T1000 (cell line): ENCODE data around the gene TUSC1.
"Not testable (repeated sequence)": the region's sequence is repeated elsewhere in the genome, so short reads cannot be mapped to it uniquely, and the experiment has no call there.

ENCODE experiments used
- DNase-seq: peaks from one replicate; lab custom pipeline; 2025; ENCODE audit warnings: mixed read lengths; lab: John Stamatoyannopoulos, UW

TUSC1 gene

GRCh38 chr9:25678147-25678666 is at the start of gene TUSC1:
TUSC1 (minus strand) TSS chr9:25678444; CDS start chr9:25678312, 132 bp downstream.
- DNase-seq = peak; percentile 87

DNA sequence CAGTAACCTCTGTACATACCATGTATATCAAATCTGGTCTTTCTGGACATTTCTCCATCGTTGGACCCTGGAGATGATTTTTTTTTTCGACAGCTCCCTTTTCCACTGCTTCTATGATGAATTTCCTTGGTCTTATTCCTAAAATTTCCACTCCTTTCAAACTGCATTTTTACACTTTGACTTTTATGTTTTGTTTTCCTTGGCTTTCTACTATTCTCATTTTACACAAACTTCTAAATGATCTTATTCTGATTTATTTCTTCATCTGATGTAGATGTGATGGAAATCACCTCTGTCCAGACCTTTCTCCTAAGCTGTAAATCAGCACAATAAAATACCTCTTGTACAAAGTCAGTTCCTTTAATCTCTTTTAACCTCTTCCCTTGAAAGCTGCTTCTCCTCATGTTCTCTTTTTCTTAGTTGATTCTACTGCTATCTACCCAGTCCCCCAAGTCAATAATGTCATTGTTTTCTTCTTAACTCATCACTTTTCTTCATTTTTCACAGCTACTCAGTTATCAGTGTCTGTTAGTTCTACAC is 48.7 kb upstream of the TUSC1 start:
- DNase-seq = no peak

DNA sequence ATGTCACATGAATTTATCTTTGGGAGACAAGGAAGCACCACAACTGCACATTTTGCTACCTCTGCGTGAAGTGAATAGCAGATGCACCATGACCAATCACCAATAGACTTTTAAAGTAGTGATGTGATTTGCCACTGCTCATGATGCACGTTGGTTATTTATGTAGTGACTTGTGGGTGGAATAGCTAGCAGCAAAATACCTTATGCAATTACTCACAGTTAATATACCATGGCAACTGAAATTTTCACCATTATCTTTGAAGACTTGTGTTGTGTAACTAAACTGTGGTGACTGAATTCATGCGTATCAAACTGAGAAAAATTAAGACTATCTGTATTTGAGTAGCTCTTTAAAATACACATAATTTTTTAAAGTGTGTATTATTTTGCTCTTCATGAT is 46.2 kb upstream of the TUSC1 start:
- DNase-seq = no peak

DNA sequence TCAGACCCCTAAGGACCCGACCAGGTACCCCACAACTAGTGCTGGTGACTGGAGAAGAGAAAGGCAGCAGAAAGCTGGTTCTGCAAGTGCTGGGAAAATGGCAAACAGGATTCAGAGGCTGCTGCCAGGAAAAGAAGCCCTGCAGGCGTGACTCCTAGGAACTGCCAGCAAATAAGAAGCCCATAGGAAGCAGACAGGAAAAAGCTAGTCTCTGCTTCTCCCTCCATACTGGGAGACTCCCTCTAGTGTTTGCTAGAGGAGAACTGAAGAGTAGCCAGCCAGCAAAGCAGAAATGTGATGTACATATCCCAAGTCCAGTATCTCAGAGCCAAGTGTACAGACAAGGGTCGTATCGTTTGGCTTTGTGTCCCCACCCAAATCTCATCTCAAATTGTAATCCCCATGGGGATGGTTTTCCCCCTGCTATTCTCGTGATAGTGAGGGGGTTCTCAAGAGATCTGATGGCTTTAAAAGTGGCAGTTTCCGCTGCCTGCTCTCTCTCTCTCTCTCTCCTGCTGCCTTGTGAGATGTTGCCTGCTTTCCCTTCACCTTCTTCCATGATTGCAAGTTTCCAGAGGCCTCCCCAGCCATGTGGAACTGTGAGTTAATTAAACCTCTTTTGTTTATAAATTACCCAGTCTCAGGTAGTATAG is 38.1 kb upstream of the TUSC1 start:
- no peak for DNase-seq

- DNase-seq = no peak
These were observed 31.7 kb upstream of the TUSC1 start for GRCh38 chr9:25709941-25710340.

GRCh38 chr9:25704800-25705199 is 26.6 kb upstream of the TUSC1 start:
- no peak for DNase-seq

DNA sequence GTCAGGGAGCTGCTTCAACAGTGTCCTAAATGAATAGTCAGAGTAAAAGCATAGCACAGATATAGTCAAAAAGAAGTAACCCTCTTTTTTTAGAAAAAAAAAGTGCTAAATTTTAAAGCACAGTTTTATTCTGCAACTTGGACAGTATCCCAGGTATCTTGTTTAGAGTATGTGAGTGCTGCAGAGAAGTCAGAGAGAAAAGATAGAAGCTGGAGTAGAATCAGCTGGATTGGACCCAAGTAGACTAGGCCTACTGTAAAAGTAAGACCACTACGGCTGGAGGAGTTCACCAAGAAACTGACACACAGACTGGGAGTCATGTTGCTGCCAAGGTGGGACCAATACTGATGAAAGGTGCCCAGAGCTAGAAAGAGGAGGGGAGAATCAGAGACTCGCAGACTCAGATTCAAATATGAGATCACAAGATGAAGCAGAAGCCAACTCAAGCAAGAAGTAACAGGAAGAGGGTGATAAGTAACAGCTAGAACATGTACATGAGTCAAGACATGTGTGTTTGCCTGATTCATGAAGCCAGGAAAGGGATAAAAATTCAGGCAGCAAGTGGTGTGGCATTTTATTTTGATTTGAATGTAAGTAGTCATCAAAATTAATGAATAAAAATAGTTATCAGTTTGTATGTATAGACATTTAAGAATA is 25.6 kb upstream of the TUSC1 start:
- DNase-seq = no peak

DNA sequence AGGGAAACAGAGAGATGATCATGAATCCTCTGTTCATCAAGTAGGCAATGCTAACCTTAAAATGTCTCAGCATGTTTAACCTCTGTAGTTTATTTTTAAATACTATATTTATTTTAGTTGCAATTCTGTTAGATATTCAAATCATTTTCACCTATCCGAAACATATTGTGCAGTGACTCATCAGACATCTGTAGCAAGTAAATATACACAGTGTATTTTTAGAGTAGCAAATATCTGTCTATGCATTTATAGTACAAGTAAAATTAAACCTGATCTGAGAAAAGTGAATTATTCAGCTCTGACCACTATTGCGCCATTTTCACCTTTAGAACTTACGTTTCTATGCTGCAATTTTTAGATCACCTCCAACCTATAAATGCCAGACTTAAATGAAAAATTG is 24.3 kb upstream of the TUSC1 start:
- no peak for DNase-seq

DNA sequence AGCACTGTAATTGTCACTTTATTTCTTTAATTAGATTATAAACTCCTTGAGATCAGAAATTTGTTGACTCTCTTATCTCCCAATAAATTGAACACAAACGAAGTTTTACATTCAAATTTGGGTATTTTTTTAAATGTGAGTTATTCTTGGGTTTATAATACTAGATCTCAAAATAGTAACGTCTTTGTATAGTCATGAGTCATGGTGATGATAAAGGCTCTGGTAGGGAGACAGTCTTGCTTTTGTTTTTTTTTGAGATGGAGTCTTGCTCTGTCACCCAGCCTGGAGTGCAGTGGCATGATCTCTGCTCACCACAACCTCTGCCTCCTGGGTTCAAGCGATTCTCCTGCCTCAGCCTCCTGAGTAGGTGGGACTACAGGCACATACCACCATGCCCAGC is 22.7 kb upstream of the TUSC1 start:
- not testable (repeated sequence) for DNase-seq

DNA sequence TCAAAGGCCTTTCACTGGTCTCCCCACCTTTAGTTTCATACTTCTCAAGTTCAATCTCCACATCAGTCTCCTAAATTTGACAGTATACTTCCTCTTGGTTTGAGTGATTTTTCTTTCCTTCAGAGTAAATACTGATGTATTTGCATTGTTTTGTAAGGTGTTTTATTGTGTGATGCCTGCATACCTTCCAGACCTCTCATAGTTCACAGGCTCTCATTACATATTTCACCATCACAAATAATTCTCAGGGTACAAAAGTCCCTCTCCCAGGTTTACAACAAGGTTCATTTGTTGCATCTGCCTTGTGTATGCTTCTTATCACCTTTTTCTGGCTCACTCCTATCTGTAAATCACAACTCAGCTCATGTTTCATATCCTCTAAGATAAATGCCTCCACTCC is 22.2 kb upstream of the TUSC1 start:
- DNase-seq = no peak

- no peak for DNase-seq
These were observed 13.5 kb upstream of the TUSC1 start for GRCh38 chr9:25691786-25692185.

DNA sequence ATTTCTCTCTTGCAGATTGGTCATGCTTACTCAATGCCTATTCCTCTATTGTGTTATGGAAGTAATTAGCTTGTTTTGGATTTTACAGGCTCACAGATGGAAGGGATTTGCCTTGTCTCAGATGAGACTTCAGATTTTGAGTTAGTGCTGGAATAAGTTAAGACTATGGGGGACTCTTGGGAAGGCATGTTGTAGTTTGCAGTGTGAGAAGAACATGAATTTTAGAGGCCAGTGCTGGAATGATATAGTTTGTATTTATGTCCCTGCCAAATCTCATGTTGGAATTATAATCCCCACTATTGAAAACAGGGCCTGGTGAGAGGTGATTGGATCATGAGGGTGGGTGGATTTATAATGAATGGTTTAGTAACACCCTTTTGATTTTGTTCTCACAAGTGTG is 6.1 kb upstream of the TUSC1 start:
- DNase-seq = no peak

DNA sequence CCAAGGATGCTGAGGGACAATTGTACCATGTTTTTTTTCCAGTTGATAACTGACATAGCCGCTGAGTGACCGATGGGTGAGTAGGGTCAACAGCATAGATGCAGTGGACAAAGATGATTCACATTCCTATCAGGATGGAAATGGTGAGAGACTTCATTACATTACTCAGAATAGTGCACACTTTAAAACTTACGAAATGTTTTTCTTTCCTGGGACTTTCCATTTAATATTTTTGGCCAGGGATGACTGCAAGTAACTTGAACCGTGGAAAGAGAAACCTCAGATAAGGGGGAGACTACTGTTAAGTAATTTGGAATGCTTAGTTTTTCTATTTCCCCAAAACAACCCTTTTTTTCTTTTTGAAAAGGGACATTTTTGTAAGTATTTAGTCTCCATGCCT is 3.0 kb upstream of the TUSC1 start:
- DNase-seq = no peak

GRCh38 chr9:25678846-25679360 is 659 bp upstream of the TUSC1 start:
- DNase-seq = no peak

DNA sequence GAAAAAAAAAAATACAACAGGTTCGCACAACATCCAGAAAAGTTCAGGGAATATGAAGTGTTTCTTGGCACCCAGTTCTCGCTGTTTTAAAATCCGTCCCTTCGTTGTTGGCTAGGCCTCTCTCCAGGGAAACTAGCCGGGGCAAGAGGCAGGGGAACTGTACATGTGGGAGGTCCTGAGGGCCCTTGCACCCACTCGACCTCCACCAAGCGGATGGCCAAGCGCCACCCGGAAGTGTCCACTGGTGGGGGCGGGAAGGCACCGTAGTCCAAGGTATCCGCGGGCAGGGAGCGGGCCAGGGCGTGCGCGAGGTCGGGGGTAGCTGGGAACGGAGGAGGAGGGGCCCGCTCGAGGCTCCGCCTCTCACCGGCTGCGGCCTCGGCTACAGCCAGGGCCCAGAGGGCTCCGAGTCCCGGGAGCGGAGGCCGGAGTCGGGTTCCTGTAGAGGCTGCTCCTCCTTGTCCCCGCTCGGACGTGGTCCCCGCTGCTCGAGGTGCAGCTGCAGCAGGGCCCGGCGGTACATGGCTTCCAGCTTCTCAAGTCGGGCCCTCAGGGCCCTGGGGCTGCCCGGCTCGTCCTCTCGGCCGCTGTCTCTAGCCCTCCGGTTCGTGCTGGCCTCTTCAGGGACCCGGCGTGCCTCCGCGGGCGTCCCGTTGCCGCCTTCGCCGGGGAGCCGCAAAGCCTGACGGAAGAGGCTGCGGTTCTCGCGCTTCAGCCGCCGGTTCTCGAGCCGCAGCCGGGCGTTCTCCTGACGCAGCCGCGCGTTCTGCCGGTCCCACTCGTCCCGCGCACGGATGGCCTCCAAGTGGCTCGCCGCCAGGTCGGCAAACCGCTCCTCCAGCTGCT is 720 bp downstream of the TUSC1 start:
- peak; percentile 67 for DNase-seq

DNA sequence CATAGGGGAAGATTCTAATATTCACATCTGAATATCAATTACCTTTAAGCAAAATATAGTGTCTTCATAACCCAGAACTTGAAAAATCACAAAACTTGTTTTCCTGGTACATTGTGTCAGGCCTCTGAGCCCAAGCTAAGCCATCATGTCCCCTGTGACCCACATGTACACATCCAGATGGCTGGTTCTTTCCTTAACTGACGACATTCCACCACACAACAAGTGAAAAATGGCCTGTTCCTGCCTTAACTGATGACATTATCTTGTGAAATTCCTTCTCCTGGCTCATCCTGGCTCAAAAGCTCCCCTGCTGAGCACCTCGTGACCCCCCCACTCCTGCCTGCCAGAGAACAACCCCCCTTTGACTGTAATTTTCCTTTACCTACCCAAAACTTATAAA is 2.4 kb downstream of the TUSC1 start:
- not testable (repeated sequence) for DNase-seq

GRCh38 chr9:25658571-25658970 is 19.7 kb downstream of the TUSC1 start:
- DNase-seq = no peak

DNA sequence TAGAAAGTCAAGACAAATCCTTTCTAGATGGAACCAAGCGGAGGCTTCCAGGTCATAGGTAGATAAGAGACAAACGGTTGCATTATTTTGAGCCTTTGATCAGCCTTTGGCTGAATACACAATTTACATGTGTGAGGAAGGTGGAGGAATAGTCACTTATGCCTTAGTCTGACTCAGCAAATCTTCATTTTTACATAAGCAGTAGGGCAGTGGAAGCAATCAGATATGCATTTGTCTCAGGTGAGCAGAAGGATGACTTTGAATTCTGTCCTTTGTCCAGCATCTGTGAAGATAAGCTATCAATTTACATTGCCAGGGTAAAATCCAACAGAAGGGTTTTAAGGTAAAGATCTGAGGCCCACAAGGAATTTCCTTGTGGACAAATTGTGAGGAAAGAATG is 23.8 kb downstream of the TUSC1 start:
- DNase-seq = no peak

GRCh38 chr9:25648116-25648515 is 30.1 kb downstream of the TUSC1 start:
- no peak for DNase-seq

DNA sequence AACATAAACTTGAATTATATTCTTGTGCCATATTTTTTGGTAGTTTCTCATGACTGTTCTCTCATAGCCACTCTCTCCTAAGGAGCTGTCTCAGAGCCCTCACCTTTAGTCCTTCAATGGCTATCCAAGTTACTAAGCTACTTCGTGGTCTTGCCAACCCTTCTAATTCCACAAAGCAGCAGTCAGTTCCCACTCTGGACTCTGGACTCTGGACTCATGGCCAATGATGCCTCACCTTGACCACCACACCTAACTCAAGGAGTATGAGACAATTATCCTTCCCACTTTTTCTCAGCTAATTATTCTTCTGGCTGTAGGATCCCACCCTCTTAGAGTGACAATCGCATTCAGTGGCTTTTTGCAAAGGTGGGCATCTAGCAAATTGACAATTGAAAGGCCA is 42.2 kb downstream of the TUSC1 start:
- DNase-seq = no peak

- no peak for DNase-seq
These were observed 49.0 kb downstream of the TUSC1 start for GRCh38 chr9:25629231-25629630.
